Spleen (tissue), 7 donors: ENCODE data around the gene PAN2.

Experiments
- CTCF ChIP-seq, 11 experiments: fragments of 200-600 bp in 7 of 11; fragments of 450-650 bp in 4 of 11; sonication (generic) in 4 of 11; IDR thresholded peaks in 8 of 11; conservative IDR thresholded peaks in 3 of 11; 1 replicate in 7 of 11; 2 replicates in 4 of 11; pipeline versions ENCODE4 v1.4.0 to v1.8.0; 2016 to 2021; ENCODE audit warnings: antibody characterized with exemption in 11 of 11, inconsistent platforms in 4 of 11, mild to moderate bottlenecking in 1 of 11
- POLR2AphosphoS5 ChIP-seq, 3 donors: sonication (generic); formaldehyde crosslinking; IDR thresholded peaks; one replicate each; pipeline ENCODE4 v1.5.1; 2017; ENCODE audit warnings: antibody characterized with exemption in 3 of 3
- donor health status: DM: no; HTN: no; CAD: no; lungs with moderate emphysema.
- donor health status: DM: no; HTN: no; CAD: no.
- donor health status: DM: no; HTN: no; CAD: no.

GRCh38 chr12:56359851-56360767, 26.3 kb upstream of the PAN2 start, which contains the start of gene STAT2:
- TF ChIP-seq CTCF (IDR thresholded peaks at IDR 0.05 in 8 of 11, conservative IDR thresholded peaks at IDR 0.05 in 3 of 11) (peak in 3 of 11 experiments; percentile 21 to 54 (median 38)), POLR2AphosphoS5 (IDR thresholded peaks at IDR 0.05) (peak; percentile 91 to 95 (median 95))
